ENCODE data around the gene TMBIM4.
A peak's percentile ranks its signal among the peaks of the same experiment; 100 is the strongest.

Gene TMBIM4

DNA sequence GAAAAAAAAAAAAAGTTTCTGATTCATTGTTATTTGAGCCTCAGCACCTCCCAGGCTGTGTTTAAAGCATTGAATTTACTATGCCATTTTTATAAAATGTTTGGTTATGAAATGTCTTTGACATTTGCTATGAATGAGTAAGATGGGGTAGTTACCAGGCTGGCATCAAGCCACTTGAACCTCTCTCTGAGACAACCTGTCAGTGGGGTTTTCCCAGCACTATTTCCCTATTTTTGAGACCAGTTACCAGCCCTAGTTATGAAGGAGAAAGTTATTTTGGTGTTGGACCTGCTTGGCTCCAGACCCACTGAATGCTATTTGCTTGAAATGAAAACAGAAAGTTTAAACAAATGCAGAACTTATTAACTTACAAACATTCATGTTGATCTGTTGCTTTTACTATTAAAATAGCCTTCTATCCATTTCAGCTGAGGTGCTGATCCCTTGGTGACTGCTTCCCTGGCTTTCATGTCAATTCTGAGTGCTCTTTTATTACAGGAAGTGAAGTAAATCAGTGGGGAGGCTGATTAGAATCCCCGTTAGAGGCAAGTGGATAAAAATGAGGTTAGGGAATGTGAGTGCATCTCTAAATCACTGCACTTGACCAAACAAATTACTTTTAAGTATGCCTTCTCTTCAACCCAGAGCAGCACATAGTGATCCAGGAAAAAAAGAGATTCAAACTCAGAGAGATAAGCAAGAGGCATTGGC, 77.1 kb downstream of the TMBIM4 start:
- DNase-seq (ENCODE audit: low spot score) = peak; percentile 83

- DNase-seq (ENCODE audit: low spot score) = no peak
Measured at GRCh38 chr12:66090157-66090556, 79.6 kb downstream of the TMBIM4 start.

- peak; percentile 69 for DNase-seq (ENCODE audit: low spot score)
Measured at GRCh38 chr12:66087365-66087943, 82.3 kb downstream of the TMBIM4 start.

DNA sequence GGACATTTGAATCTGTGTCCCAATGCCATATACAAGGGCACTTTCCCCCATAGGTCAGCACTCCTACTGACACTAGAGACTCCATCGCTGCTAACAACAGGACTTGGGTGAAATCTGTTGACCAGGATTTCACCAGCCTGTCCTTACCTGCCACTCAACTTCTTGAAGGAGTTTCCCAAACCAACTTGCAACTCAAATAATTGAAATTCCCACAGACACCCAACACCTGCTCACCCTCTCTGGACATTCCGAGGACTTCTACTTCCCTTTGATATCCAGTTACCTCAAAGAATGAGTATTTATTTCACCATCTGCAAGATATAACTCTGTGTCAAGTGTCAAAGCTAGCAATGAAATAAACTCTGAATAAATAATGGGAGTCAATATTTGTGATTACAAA, 83.8 kb downstream of the TMBIM4 start:
- no peak for DNase-seq (ENCODE audit: low spot score)

All from kidney tubule cell (primary cell).